B cell (primary cell): ENCODE results near the gene PLEKHN1. TPM values are rescaled to one million over a fixed set of nuclear protein-coding genes. Genes with fewer than 3 reads are reported as not detected.

Source experiments
- ATAC-seq: fragments of 200-7000 bp; cut with Tn5 transposase; one replicate; pipeline ENCODE4 v1.10.0; 2021; ENCODE audit warnings: low read depth, mild to moderate bottlenecking, moderate number of reproducible peaks, moderate library complexity
- CTCF ChIA-PET: fragments of 350-600 bp; sonication (Branson Sonifier 250); formaldehyde crosslinking; loops from one replicate; lab custom pipeline; 2021; ENCODE audit warnings: antibody characterized with exemption, inconsistent platforms; lab: Charles Lee
- POLR2A ChIA-PET: fragments of 350-600 bp; sonication (Branson Sonifier 250); formaldehyde crosslinking; loops from one replicate; lab custom pipeline; 2021; ENCODE audit warnings: antibody characterized with exemption; lab: Charles Lee
- DNase-seq: peaks from one replicate; pipeline ENCODE4 v3.0.0; 2013
- H2AFZ ChIP-seq: 2 replicates; pipeline ENCODE4 v1.6.1; 2012; ENCODE audit warnings: mild to moderate bottlenecking, low read depth, low read length; ENCODE audit not compliant: insufficient read depth, poor library complexity, severe bottlenecking
- H3K27ac ChIP-seq, 2 donors: 1 replicate in 1 of 2; 2 replicates in 1 of 2; pipeline ENCODE4 v1.5.1; 2012 to 2013; ENCODE audit warnings: low read length in 2 of 2, mild to moderate bottlenecking in 2 of 2, moderate library complexity in 1 of 2
- H3K27me3 ChIP-seq, 4 experiments: fragments of 200-600 bp in 1 of 4; sonication (generic) in 1 of 4; replicated peaks in 1 of 4; 1 replicate in 2 of 4; 2 replicates in 2 of 4; pipeline versions ENCODE4 v1.6.1 to v1.7.0; 2013 to 2016; ENCODE audit warnings: low read length in 3 of 4, mild to moderate bottlenecking in 2 of 4, mixed read lengths in 1 of 4, moderate library complexity in 1 of 4; ENCODE audit not compliant: insufficient read depth in 4 of 4, control insufficient read depth in 3 of 4; ENCODE audit errors: control extremely low read depth in 1 of 4
- H3K36me3 ChIP-seq, 2 experiments: replicated peaks in 1 of 2; 1 replicate in 1 of 2; 2 replicates in 1 of 2; pipeline versions ENCODE4 v1.6.1 to v1.7.1; 2013; ENCODE audit warnings: low read length in 1 of 2; ENCODE audit not compliant: insufficient read depth in 2 of 2, control insufficient read depth in 1 of 2; ENCODE audit errors: control extremely low read depth in 1 of 2, extremely low read depth in 1 of 2
- H3K4me1 ChIP-seq, 2 donors: fragments of 200-600 bp in 1 of 2; sonication (generic) in 1 of 2; 1 replicate in 1 of 2; 2 replicates in 1 of 2; pipeline versions ENCODE4 v1.5.1 to v1.6.1; 2013 to 2017; ENCODE audit warnings: low read length in 2 of 2; ENCODE audit not compliant: control insufficient read depth in 2 of 2, insufficient read depth in 2 of 2
- H3K4me2 ChIP-seq: replicated peaks from 2 replicates; pipeline ENCODE3; 2012; ENCODE audit warnings: mild to moderate bottlenecking, low read depth, low read length; ENCODE audit not compliant: poor library complexity, severe bottlenecking
- H3K4me3 ChIP-seq, 5 experiments: fragments of 200-600 bp in 1 of 5; sonication (generic) in 1 of 5; 1 replicate in 3 of 5; 2 replicates in 2 of 5; pipeline versions ENCODE4 v1.5.1 to v1.7.0; 2011 to 2016; ENCODE audit warnings: low read length in 4 of 5, mild to moderate bottlenecking in 4 of 5, low read depth in 2 of 5, control low read depth in 1 of 5, moderate library complexity in 1 of 5; ENCODE audit not compliant: insufficient read depth in 1 of 5; ENCODE audit errors: control extremely low read depth in 1 of 5, extremely low read depth in 1 of 5
- H3K79me2 ChIP-seq: fragments of 200-600 bp; sonication (generic); one replicate; pipeline ENCODE4 v1.6.0; 2016; ENCODE audit warnings: low read length; ENCODE audit not compliant: control insufficient read depth, insufficient read depth
- H3K9ac ChIP-seq: fragments of 200-600 bp; sonication (generic); 2 replicates; pipeline ENCODE4 v1.6.1; 2017; ENCODE audit warnings: mild to moderate bottlenecking, low read length, moderate library complexity
- H3K9me3 ChIP-seq, 3 donors: one replicate each; pipeline versions ENCODE4 v1.6.1 to v1.7.1; 2013; ENCODE audit warnings: low read length in 2 of 3; ENCODE audit not compliant: control insufficient read depth in 2 of 3, insufficient read depth in 1 of 3; ENCODE audit errors: control extremely low read depth in 1 of 3
- H4K20me1 ChIP-seq: 2 replicates; pipeline ENCODE4 v1.6.0; 2012; ENCODE audit warnings: mild to moderate bottlenecking, low read length; ENCODE audit not compliant: insufficient read depth, control insufficient read depth, poor library complexity, severe bottlenecking
- H3K27ac Mint-ChIP-seq: one replicate; pipeline ENCODE4 v1.8.0; 2021; ENCODE audit warnings: mixed read lengths
- H3K27me3 Mint-ChIP-seq: one replicate; pipeline ENCODE4 v1.8.0; 2021; ENCODE audit warnings: mixed read lengths
- H3K4me1 Mint-ChIP-seq: one replicate; pipeline ENCODE4 v1.8.0; 2021; ENCODE audit warnings: mixed read lengths
- H3K4me3 Mint-ChIP-seq: one replicate; pipeline ENCODE4 v1.8.0; 2021; ENCODE audit warnings: mixed read lengths
- H3K9me3 Mint-ChIP-seq: one replicate; pipeline ENCODE4 v1.8.0; 2022; ENCODE audit warnings: mixed read lengths; ENCODE audit not compliant: insufficient read depth
- CTCF ChIP-seq: fragments of 200-600 bp; IDR thresholded peaks from one replicate; pipeline ENCODE4 v1.8.0; 2022; ENCODE audit warnings: antibody characterized with exemption, mild to moderate bottlenecking
- EZH2 ChIP-seq: IDR thresholded peaks from 2 replicates; pipeline ENCODE4 v1.6.1; 2012; ENCODE audit warnings: borderline replicate concordance, low read depth, mild to moderate bottlenecking, moderate library complexity, low read length; ENCODE audit not compliant: insufficient read depth, poor library complexity, severe bottlenecking
- WGBS: methylation state at CpG from one replicate; pipeline ENCODE4 v1.1.5; 2013; ENCODE audit warnings: missing lambda C conversion rate; ENCODE audit not compliant: insufficient coverage; 5-methylcytosine and 5-hydroxymethylcytosine counted together
- intact Hi-C: fragments of 100-400 bp; cut with micrococcal nuclease; formaldehyde crosslinking; loops from one replicate; pipeline ENCODE4 v1.10.0; 2022
- polyA plus RNA-seq: library from polyadenylated mRNA; depleted of rRNA; stranded (reverse); fragments of >200 nt; gene quantifications from 2 replicates; pipeline ENCODE4 v1.2.3, GENCODE V29; 2012
- total RNA-seq, 2 donors: library from RNA; stranded (reverse); fragments of 120-200 nt in 1 of 2; gene quantifications; 1 replicate in 1 of 2; 2 replicates in 1 of 2; pipeline versions ENCODE4 v1.2.3 to v1.2.4, GENCODE V29; 2013 to 2022

PLEKHN1 gene
- total and polyA plus RNA-seq, 2 donors (not counting 1 experiment from before 2014, with no cell fraction given), result 0.36 to 1.1 TPM

- no peaks in the 10 kb centered on the region for H3K36me3 ChIP-seq
- TF ChIP-seq CTCF, result no peak
- no peak for TF ChIP-seq EZH2
- intact Hi-C loops, result no loop called here
- peaks cover 0 to 15% (median 0%) of the 10 kb centered on the region in 3 donors for H3K9me3 ChIP-seq
- H4K20me1 ChIP-seq, result no peaks in the 10 kb centered on the region
- H3K4me1 ChIP-seq, result peaks cover 14 to 16% of the 10 kb centered on the region in 2 donors
- peaks cover 0 to 60% (median 21%) of the 10 kb centered on the region in 4 experiments for H3K27me3 ChIP-seq
- no peaks in the 10 kb centered on the region for H3K79me2 ChIP-seq
- WGBS, result 83% methylated on average over 7 of the region's 7 CpGs
- H2AFZ ChIP-seq, result no peak overlapping the region
- H3K4me2 ChIP-seq, result no peak overlapping the region
- no peak for DNase-seq
- ChIA-PET POLR2A (no interaction called here), CTCF (no interaction called here)
- no peak overlapping the region for H3K4me3 ChIP-seq
- H3K27ac ChIP-seq, result no peak overlapping the region
- H3K9ac ChIP-seq, result no peak overlapping the region
- Mint-ChIP-seq H3K4me3 (no peak overlapping the region), H3K4me1 (peaks cover 13% of the 10 kb centered on the region), H3K27ac (no peak overlapping the region), H3K27me3 (peaks cover 37% of the 10 kb centered on the region), H3K9me3 (no peaks in the 10 kb centered on the region)
- ATAC-seq, result no peak
Measured at GRCh38 chr1:917076-917459, 49.2 kb upstream of the PLEKHN1 start.

- WGBS, result 81% methylated on average over 20 of the region's 22 CpGs
- H3K4me1 ChIP-seq, result peaks cover 14 to 21% of the 10 kb centered on the region in 2 donors
- no peak overlapping the region for H3K27ac ChIP-seq
- peaks cover 0 to 65% (median 24%) of the 10 kb centered on the region in 4 experiments for H3K27me3 ChIP-seq
- no peak overlapping the region for H3K4me2 ChIP-seq
- ChIA-PET POLR2A (no interaction called here), CTCF (no interaction called here)
- H2AFZ ChIP-seq, result no peak overlapping the region
- no peaks in the 10 kb centered on the region for H3K79me2 ChIP-seq
- peaks cover 0 to 15% (median 0%) of the 10 kb centered on the region in 3 donors for H3K9me3 ChIP-seq
- no peak for ATAC-seq
- peaks cover 13% of the 10 kb centered on the region for H3K4me1 Mint-ChIP-seq
- DNase-seq, result no peak
- H3K36me3 ChIP-seq, result no peaks in the 10 kb centered on the region
- no peak overlapping the region for H3K9ac ChIP-seq
- TF ChIP-seq EZH2, result no peak
- TF ChIP-seq CTCF, result no peak
- H3K27me3 Mint-ChIP-seq, result peaks cover 38% of the 10 kb centered on the region
- no peak overlapping the region for H3K4me3 Mint-ChIP-seq
- no peak overlapping the region for H3K4me3 ChIP-seq
- intact Hi-C loops, result no loop called here
- H3K9me3 Mint-ChIP-seq, result no peaks in the 10 kb centered on the region
- H4K20me1 ChIP-seq, result no peaks in the 10 kb centered on the region
- H3K27ac Mint-ChIP-seq, result no peak overlapping the region
Measured at GRCh38 chr1:917466-918091, 48.7 kb upstream of the PLEKHN1 start.
